Stomach (tissue), 4 donors: ENCODE measurements around the gene METTL6.

ENCODE experiments used
- CTCF ChIP-seq, 7 experiments: fragments of 450-650 bp in 4 of 7; fragments of 200-600 bp in 3 of 7; sonication (generic) in 3 of 7; IDR thresholded peaks; one replicate each; pipeline ENCODE4 v1.5.1; 2016 to 2019; ENCODE audit warnings: antibody characterized with exemption in 7 of 7, control low read depth in 2 of 7, mild to moderate bottlenecking in 1 of 7
- POLR2A ChIP-seq, 4 donors: fragments of 450-650 bp; IDR thresholded peaks; one replicate each; pipeline ENCODE4 v1.6.1; 2016; ENCODE audit warnings: antibody characterized with exemption in 4 of 4, control low read depth in 2 of 4, mild to moderate bottlenecking in 1 of 4, moderate library complexity in 1 of 4

GRCh38 chr3:15450438-15451215, 23.3 kb upstream of the METTL6 start:
- TF ChIP-seq CTCF (IDR thresholded peaks at IDR 0.05) (no peak), POLR2A (IDR thresholded peaks at IDR 0.05) (no peak)
